D721Med (cell line): ENCODE results near the gene POLR3K.

Source experiments
- DNase-seq: peaks from one replicate; pipeline ENCODE4 v3.0.0; 2011; ENCODE audit warnings: low spot score; ENCODE audit not compliant: insufficient read length
- FAIRE-seq: peaks from 2 replicates; lab custom pipeline; 2011; peaks lifted over from hg19 to GRCh38; lab: Jason Lieb, UNC
- TF ChIP-seq, protein P1 (sequence below): IDR thresholded peaks from 2 replicates; pipeline ENCODE4 v1.5.1; 2012; ENCODE audit warnings: mild to moderate bottlenecking, control low read depth; ENCODE audit not compliant: insufficient read depth; ENCODE audit errors: missing control alignments

POLR3K gene

DNA sequence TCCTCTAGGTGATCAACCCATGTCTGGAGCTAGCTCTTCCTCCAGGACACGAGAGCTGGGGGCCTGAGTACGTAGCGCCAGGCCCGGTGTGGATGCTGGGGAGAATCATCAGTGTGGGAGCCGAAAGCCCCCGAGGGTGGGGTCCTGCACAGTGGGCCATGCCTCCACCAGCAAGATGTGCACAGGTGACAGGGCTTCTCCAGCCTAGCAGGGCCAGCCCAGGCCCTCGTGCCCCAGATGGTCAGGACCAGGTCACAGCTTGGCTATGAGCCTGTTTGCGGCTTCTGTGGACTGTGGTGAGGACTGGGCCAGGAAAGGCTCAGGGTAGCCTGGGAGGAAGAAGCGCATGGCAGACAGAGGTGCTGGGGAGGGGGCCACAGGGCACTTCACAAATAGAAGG, 32.5 kb upstream of the POLR3K start:
- TF ChIP-seq, protein P1, sequence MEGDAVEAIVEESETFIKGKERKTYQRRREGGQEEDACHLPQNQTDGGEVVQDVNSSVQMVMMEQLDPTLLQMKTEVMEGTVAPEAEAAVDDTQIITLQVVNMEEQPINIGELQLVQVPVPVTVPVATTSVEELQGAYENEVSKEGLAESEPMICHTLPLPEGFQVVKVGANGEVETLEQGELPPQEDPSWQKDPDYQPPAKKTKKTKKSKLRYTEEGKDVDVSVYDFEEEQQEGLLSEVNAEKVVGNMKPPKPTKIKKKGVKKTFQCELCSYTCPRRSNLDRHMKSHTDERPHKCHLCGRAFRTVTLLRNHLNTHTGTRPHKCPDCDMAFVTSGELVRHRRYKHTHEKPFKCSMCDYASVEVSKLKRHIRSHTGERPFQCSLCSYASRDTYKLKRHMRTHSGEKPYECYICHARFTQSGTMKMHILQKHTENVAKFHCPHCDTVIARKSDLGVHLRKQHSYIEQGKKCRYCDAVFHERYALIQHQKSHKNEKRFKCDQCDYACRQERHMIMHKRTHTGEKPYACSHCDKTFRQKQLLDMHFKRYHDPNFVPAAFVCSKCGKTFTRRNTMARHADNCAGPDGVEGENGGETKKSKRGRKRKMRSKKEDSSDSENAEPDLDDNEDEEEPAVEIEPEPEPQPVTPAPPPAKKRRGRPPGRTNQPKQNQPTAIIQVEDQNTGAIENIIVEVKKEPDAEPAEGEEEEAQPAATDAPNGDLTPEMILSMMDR, result no peak
- no peak for FAIRE-seq
- no peak for DNase-seq

DNA sequence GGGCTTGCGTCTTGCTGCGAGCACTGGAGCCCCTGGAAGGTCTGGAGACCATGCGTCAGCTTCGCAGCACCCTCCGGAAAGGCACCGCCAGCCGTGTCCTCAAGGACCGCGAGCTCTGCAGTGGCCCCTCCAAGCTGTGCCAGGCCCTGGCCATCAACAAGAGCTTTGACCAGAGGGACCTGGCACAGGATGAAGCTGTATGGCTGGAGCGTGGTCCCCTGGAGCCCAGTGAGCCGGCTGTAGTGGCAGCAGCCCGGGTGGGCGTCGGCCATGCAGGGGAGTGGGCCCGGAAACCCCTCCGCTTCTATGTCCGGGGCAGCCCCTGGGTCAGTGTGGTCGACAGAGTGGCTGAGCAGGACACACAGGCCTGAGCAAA, 32.0 kb upstream of the POLR3K start:
- no peak for FAIRE-seq
- no peak for DNase-seq
- TF ChIP-seq, protein P1, result no peak

DNA sequence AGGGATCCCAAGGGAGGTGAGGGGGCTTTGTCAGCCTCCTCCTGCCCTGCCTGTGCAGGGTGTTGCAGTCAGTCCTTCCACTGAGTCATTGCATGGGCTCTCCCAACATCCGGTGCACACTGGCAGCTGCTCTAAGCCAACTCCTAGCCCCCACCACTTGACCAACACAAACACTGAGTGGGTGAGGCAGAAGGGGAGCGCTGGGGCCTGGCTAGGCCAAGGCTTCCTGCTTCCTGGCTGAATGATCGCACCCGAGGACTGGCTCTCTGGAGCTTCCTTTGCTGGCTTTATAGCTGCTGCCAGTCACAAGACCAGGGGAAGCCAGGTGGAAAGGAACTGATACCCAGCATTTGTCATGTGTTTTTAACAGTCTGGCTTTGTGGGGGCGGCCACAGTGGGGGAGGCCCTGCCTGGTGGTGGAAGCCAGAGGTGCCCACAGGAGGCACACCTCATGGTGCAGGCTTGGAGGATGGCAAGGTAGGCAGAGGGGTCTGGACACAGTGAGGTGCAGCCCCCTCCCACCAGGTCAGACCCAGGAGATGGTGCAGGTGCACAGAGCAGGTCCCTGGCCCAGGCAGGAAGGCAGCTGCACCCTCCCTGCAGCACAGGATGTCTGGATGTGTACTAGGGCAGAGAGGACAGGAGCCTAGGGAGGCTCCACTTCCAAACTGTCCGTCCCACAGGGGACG, 31.5 kb upstream of the POLR3K start:
- no peak for FAIRE-seq

DNA sequence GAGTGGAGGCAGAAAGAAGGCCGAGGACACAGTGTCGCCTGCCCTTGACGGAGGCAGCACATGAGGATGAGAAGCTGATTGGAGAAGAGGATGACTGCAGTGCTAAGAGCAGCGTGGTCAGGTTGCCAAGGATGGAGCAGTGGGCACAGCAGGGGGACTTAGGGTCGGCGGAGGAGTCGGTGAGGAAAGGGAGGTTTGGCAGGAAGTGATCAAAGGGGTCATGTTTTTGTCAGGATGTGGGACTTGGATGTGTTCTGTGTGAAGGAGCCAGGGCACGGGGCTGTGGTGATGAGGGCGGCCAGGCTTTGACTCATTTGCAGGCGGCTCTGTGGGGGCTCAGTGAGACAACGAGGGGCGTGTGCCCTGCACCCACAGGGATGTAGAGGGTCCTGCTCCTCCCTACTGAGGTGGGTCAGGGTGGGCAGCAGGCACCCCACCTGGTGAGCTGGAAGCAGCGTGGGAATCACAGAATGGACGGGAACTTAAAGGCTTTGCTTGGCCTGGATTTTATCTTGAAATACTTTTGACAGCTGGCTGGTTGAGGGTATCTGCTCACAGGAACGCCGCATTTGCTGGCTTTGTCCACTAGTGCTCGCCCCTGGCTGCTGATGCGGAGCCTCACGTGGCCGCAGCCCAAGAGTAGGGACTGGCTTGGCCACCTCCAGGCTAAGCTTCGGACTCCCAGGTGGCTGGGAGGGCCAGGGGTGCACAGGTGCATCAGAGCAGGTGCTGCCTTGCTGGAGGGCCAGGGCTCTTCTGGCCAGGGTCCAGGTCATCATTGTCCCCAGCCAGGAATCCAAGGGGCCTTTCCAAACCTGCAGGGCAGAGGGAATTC, 30.6 kb upstream of the POLR3K start:
- TF ChIP-seq, protein P1, result no peak
- FAIRE-seq (no peak), DNase-seq (no peak)

More for the DNA sequence above, 31.5 kb upstream of the POLR3K start:
- TF ChIP-seq, protein P1, result no peak
- no peak for DNase-seq

DNA sequence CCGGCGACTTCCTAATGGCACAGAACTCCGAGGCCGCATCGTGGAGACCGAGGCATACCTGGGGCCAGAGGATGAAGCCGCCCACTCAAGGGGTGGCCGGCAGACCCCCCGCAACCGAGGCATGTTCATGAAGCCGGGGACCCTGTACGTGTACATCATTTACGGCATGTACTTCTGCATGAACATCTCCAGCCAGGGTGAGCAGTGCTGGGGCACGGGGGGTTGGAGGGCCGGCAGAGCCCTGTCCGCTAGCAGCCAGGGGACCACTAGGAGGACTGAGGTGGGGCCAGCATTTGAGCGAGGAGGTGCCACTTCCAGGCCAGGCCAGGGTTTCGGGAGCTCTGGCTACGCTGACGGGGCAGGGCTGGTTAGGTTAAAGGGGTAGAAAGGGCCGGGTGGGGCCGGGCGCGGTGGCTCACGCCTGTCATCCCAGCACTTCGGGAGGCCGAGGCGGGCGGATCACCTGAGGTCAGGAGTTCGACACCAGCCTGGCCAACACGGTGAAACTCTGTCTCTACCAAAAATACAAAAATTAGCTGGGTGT, 29.7 kb upstream of the POLR3K start:
- FAIRE-seq (no peak), DNase-seq (no peak)
- TF ChIP-seq, protein P1, result no peak

DNA sequence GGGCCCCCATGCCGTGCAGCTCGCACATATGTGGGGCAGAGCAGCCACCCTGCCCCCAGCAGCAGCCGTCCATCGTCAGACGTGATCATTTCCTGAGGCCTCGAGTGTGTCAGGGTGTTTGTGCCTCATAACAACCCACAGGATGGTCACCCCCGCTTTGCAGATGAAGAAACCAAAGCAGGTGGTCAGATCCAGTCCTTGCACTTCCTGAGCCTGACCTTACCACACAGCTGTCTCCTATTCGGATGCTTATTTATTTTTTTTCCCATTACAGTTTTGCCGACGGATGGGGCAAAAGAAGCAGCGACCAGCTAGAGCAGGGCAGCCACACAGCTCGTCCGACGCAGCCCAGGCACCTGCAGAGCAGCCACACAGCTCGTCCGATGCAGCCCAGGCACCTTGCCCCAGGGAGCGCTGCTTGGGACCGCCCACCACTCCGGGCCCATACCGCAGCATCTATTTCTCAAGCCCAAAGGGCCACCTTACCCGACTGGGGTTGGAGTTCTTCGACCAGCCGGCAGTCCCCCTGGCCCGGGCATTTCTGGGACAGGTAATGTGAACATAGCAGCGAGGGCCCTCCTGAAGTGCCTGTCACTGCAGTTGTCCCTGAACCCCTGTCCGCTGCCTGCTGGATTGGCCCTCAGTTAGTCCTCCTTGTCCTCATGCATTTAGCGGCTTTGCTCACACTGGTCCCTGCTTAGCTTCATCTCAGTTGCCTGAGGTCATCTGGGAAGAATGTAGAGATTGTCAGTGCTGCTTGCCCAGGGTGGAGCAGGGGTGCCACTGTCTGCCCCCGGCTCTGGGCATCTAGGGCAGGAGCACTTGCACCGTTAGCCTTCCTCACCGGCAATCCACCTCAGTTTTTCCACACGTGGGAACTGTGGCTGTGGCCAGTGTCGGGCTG, 26.0 kb upstream of the POLR3K start:
- TF ChIP-seq, protein P1, result no peak
- no peak for DNase-seq
- FAIRE-seq, result no peak
